Subcutaneous abdominal adipose tissue (tissue), 5 donors: Measurements from ENCODE around the gene ZFYVE27.

Experiments used
- H3K27ac ChIP-seq: one replicate; pipeline ENCODE4 v1.7.0; 2013; ENCODE audit warnings: low read depth, mild to moderate bottlenecking, inconsistent platforms, low read length, moderate library complexity
- H3K27me3 ChIP-seq, 5 donors: one replicate each; pipeline ENCODE4 v1.7.0; 2013; ENCODE audit warnings: low read length in 5 of 5, inconsistent platforms in 1 of 5; ENCODE audit not compliant: control insufficient read depth in 5 of 5, insufficient read depth in 4 of 5
- H3K36me3 ChIP-seq, 5 donors: one replicate each; pipeline ENCODE4 v1.7.0; 2013; ENCODE audit warnings: low read length in 5 of 5; ENCODE audit not compliant: control insufficient read depth in 5 of 5, insufficient read depth in 5 of 5
- H3K4me1 ChIP-seq, 5 donors: one replicate each; pipeline ENCODE4 v1.7.0; 2013; ENCODE audit warnings: low read length in 5 of 5, mild to moderate bottlenecking in 3 of 5, moderate library complexity in 1 of 5; ENCODE audit not compliant: control insufficient read depth in 5 of 5, insufficient read depth in 5 of 5
- H3K4me3 ChIP-seq, 5 donors: one replicate each; pipeline ENCODE4 v1.7.0; 2013; ENCODE audit warnings: low read length in 5 of 5, low read depth in 1 of 5
- H3K9ac ChIP-seq, 5 donors: one replicate each; pipeline ENCODE4 v1.7.0; 2013; ENCODE audit warnings: low read length in 5 of 5, mild to moderate bottlenecking in 4 of 5, moderate library complexity in 3 of 5
- H3K9me3 ChIP-seq, 5 donors: one replicate each; pipeline ENCODE4 v1.7.0; 2013; ENCODE audit warnings: low read length in 5 of 5; ENCODE audit not compliant: control insufficient read depth in 5 of 5
- donor health status: healthy.
- donor health status: healthy.
- donor health status: healthy.
- donor health status: healthy.
- donor health status: healthy.

Gene ZFYVE27

DNA sequence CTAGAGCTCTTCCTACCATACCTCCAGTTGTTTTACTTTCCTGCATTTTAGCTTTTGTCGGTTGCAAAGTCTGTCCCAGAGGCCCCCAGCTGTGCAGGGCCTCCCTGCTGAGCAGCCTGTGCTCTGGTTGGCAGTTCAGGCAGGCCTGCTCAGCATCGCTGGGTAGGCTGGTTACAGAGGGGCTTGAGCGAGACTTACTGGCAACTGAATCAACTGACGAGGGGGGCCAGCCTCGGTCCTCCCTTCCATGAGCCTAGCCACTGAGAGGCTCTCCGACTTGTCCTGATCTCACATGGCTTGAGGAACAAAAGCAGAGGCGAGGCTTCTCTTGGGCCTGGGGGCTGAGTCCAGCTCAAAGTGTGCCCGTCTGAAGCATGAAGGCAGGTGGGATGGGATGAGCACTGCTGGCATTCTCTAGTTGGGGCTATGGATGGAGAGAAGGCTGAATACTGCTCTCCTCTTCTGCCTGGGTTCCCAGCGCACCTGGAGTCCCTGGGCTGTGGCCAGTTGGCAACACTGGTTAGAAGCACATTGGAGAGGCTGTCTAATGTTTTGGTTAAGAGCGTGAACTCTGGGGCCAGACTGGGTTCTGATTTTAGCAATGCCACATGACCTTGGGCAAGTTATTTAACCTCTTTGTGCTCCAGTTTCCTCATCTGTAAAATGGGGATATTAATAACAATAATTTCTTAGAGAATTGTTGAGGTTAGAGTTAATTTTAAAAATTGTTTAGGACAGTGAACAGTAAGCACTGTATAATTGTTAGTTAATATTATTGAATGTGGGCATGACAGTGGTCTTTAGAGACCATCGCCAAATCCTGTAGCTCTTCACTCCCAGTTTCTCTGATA lies 41.7 kb downstream of the ZFYVE27 start:
- peaks cover 0 to 5% (median 4%) of the 10 kb centered on the region in 5 donors for H3K27me3 ChIP-seq
- no peak overlapping the region for H3K27ac ChIP-seq
- no peak overlapping the region for H3K4me3 ChIP-seq
- peaks cover 0 to 23% (median 8%) of the 10 kb centered on the region in 5 donors for H3K4me1 ChIP-seq
- no peaks in the 10 kb centered on the region for H3K36me3 ChIP-seq
- H3K9me3 ChIP-seq = no peaks in the 10 kb centered on the region
- no peak overlapping the region for H3K9ac ChIP-seq

- peaks cover 0 to 23% (median 8%) of the 10 kb centered on the region in 5 donors for H3K4me1 ChIP-seq
- H3K27me3 ChIP-seq = peaks cover 0 to 4% (median 0%) of the 10 kb centered on the region in 5 donors
- H3K27ac ChIP-seq = no peak overlapping the region
- no peaks in the 10 kb centered on the region for H3K9me3 ChIP-seq
- H3K36me3 ChIP-seq = no peaks in the 10 kb centered on the region
- H3K9ac ChIP-seq = no peak overlapping the region
- H3K4me3 ChIP-seq = no peak overlapping the region
These were observed 42.6 kb downstream of the ZFYVE27 start for GRCh38 chr10:97779492-97779891.

DNA sequence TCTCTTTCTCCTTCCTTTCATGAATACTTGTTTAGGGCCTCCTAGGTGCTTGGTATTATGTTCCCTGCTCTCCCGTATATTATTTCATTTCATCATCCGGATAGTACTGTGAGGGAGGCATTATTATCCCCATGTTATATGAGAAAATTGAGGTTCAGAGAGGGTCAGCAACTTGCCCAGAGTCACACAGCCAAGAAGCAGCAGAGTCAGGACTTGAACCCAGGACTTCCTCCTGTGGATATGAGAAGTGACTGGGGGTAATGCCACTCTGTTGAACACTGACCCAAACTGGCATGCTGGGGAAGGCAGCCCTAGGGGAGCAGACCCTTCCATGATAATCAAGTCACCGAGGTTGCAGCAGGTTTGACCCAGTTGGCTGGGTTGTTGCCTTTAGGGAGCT lies 43.0 kb downstream of the ZFYVE27 start:
- peaks cover 0 to 23% (median 8%) of the 10 kb centered on the region in 5 donors for H3K4me1 ChIP-seq
- H3K27ac ChIP-seq = no peak overlapping the region
- H3K9ac ChIP-seq = no peak overlapping the region
- no peak overlapping the region for H3K4me3 ChIP-seq
- peaks cover 0 to 2% (median 0%) of the 10 kb centered on the region in 5 donors for H3K27me3 ChIP-seq
- no peaks in the 10 kb centered on the region for H3K9me3 ChIP-seq
- no peaks in the 10 kb centered on the region for H3K36me3 ChIP-seq

- Histone ChIP-seq H3K27me3 (no peaks in the 10 kb centered on the region), H3K4me1 (peaks cover 0 to 23% (median 8%) of the 10 kb centered on the region in 5 donors), H3K9ac (peak overlapping the region in 1 of 5 donors; percentile 30), H3K9me3 (no peaks in the 10 kb centered on the region), H3K4me3 (no peak overlapping the region), H3K36me3 (no peaks in the 10 kb centered on the region), H3K27ac (no peak overlapping the region)
These were observed 44.1 kb downstream of the ZFYVE27 start for GRCh38 chr10:97780841-97781617.

DNA sequence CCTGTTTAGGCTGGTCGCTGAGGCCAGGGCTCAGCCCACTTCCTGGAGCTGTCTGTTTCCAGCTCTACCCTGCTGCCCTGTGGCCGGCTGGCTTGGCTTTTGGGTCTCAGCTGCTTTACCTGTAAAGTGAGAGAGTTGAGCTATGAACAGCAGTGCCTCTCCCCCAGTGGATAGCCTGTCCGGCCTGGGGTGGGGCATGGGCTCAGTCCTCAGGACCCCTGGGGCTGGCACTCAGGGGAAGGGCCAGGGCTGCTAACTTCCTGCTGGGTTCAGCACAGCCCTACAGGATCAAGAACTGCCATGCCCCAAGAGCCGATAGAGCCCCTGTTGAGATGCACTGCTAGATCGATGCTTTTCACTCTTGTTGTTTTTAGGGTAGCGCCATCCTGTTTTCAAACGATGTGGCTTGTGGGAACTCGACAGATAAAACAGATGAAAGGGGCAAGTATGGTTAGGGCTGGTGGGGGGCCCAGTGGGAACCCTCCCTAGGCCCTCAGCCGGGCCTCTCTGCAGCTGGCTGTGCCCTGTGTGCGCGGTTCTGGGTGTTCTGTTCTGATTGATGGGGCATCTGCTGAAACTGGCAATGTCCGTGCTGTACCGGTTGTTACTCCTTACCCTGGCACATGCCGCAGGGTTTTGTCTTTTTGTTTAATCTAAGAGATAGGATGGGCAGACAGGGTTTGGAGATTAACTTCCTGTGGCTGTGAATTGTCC lies 44.8 kb downstream of the ZFYVE27 start:
- Histone ChIP-seq H3K27ac (no peak overlapping the region), H3K9ac (peak overlapping the region in 1 of 5 donors; percentile 30), H3K4me1 (peaks cover 0 to 23% (median 8%) of the 10 kb centered on the region in 5 donors), H3K36me3 (no peaks in the 10 kb centered on the region), H3K27me3 (no peaks in the 10 kb centered on the region), H3K9me3 (no peaks in the 10 kb centered on the region), H3K4me3 (no peak overlapping the region)

- H3K9ac ChIP-seq = no peak overlapping the region
- no peak overlapping the region for H3K27ac ChIP-seq
- H3K9me3 ChIP-seq = no peaks in the 10 kb centered on the region
- H3K4me1 ChIP-seq = peaks cover 0 to 23% (median 8%) of the 10 kb centered on the region in 5 donors
- H3K36me3 ChIP-seq = no peaks in the 10 kb centered on the region
- H3K27me3 ChIP-seq = peaks cover 0 to 4% (median 0%) of the 10 kb centered on the region in 5 donors
- no peak overlapping the region for H3K4me3 ChIP-seq
These were observed 45.7 kb downstream of the ZFYVE27 start for GRCh38 chr10:97782455-97783228.

GRCh38 chr10:97784200-97784810 lies 47.4 kb downstream of the ZFYVE27 start:
- no peaks in the 10 kb centered on the region for H3K9me3 ChIP-seq
- H3K27me3 ChIP-seq = peaks cover 0 to 11% (median 0%) of the 10 kb centered on the region in 5 donors
- H3K27ac ChIP-seq = no peak overlapping the region
- no peak overlapping the region for H3K4me3 ChIP-seq
- peaks cover 3 to 31% (median 16%) of the 10 kb centered on the region in 5 donors for H3K4me1 ChIP-seq
- no peak overlapping the region for H3K9ac ChIP-seq
- no peaks in the 10 kb centered on the region for H3K36me3 ChIP-seq

- no peak overlapping the region for H3K4me3 ChIP-seq
- H3K27ac ChIP-seq = no peak overlapping the region
- H3K27me3 ChIP-seq = peaks cover 0 to 15% (median 3%) of the 10 kb centered on the region in 5 donors
- no peak overlapping the region for H3K9ac ChIP-seq
- H3K9me3 ChIP-seq = no peaks in the 10 kb centered on the region
- no peaks in the 10 kb centered on the region for H3K36me3 ChIP-seq
- peaks cover 3 to 26% (median 17%) of the 10 kb centered on the region in 5 donors for H3K4me1 ChIP-seq
These were observed 48.3 kb downstream of the ZFYVE27 start for GRCh38 chr10:97785231-97785630.

DNA sequence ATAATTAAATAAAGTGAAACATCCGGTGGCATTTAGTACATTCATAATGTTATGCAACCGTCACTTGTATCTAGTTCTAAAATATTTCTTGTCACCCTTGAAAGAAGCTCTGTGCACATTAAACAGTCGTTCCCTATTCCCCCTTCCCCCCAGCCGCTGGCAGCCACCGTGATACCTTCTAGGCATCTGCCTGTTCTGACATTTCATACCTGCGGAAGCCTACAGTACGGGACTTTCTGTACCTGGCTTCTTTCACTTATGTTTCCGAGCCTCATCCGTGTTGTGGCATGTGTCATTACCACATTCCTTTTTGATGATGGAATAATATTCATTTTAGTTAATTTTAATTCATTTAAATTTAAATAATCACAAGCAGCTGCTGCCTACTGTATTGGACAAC lies 48.8 kb downstream of the ZFYVE27 start:
- no peak overlapping the region for H3K9ac ChIP-seq
- H3K27ac ChIP-seq = no peak overlapping the region
- peaks cover 1 to 21% (median 17%) of the 10 kb centered on the region in 5 donors for H3K4me1 ChIP-seq
- peaks cover 0 to 15% (median 3%) of the 10 kb centered on the region in 5 donors for H3K27me3 ChIP-seq
- no peaks in the 10 kb centered on the region for H3K36me3 ChIP-seq
- H3K9me3 ChIP-seq = no peaks in the 10 kb centered on the region
- no peak overlapping the region for H3K4me3 ChIP-seq
